ENCODE results near the gene PIEZO1.

The PIEZO1 gene

DNA sequence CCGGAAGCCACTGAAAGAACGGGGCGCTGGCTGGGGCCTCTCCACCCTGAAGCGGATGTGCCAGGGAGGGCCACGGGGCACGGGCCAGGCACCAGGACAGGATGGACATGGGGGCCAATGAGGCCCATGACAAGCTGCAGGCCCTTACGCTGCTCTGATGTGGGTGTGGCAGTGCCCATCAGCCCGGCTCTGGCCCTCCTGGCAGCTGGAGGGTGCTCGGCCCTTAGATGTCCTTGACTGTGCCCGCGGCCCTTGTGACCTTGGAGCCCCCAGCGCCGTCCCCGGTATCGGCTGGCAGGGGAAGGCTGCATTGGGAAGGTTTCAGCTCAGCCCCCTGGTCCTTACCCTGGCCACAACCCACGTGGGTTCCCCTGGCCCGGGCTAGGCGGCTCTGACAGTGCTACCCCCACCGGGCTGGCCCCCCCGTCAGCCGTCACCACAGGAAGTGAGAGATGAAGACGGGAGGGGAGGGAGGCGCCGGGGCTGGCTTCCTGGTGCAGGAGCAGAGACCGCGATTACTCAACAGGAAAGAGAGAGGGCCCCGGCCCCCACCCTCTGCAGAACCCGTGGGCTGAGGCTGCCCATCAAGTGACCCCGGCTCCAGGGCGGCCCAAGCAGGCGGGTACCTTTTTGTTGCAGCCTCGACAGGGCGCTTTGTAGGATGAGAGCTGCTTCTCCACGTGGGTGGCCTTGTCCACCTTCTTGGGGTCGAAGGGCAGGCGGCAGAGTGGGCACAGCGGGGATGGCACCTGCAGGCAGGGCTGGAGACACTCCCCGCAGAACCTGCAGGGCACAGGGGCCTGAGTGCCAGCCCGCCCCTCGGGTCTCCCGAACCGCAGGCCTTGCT, 84.2 kb downstream of the PIEZO1 start:
- H3K4me3 ChIP-seq (ENCODE audit: low read length) = peak overlapping the region; percentile 64
- DNase-seq (ENCODE audit: low read depth, low spot score) = peak; percentile 89

DNA sequence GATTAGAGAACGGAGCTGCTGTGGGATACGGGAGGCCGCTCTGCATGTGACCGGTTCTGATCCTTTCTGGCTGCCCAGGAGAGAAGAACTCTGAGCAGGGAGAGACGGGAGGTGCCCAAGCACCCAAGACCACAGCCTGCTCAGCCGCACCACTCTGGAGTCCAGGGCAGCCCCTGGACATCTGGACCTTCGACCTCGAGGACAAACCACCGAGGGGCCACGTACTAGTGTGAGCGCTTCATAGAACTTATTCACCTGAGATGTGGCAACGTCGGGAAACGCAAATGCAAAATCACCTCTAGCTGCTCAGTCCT, 84.7 kb downstream of the PIEZO1 start:
- peak overlapping the region; percentile 64 for H3K4me3 ChIP-seq (ENCODE audit: low read length)
- no peak for DNase-seq (ENCODE audit: low read depth, low spot score)

DNA sequence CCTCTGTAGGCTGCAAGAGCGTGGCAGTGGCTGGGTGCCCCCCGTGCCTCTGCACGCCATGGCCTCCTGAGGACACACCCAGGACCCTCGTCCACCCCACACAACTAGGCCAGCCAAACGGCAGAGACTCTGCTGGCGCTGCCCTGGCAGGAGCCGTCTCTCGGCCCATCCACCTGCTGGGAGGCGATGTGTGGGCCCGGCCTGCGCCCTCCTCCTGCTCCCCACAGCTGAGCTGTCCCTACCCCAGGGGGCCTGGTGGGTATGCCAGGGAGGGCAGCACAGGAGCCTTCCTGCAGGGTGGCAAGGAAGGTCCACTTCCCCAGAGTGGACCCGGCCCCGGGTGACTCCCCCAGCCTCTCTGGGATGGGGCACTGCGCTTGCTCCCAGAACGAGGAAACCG, 85.8 kb downstream of the PIEZO1 start:
- H3K4me3 ChIP-seq (ENCODE audit: low read length) = no peak overlapping the region

DNA sequence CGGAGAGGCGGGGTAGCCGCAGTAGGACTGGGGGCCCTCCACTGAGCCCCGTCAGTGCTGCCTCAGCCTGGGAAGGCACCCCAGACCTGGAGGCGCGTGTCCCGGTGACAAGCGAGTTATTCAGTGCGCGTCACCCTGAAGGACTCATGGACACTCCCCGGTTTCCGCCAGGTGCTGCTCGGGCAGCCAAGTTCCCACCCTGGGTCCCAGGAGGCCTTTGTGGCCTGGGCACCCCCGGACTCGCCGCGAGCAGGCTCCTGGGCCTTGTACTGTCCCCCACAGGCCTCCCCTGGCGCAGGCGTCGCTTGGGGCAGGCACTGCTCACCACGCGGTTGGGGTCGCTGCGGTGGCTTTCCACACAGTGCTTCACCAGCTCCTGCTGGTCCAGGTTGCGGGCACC, 86.4 kb downstream of the PIEZO1 start:
- H3K4me3 ChIP-seq (ENCODE audit: low read length) = no peak overlapping the region
- no peak for DNase-seq (ENCODE audit: low read depth, low spot score)

More for the DNA sequence above, 85.8 kb downstream of the PIEZO1 start:
- no peak for DNase-seq (ENCODE audit: low read depth, low spot score)

DNA sequence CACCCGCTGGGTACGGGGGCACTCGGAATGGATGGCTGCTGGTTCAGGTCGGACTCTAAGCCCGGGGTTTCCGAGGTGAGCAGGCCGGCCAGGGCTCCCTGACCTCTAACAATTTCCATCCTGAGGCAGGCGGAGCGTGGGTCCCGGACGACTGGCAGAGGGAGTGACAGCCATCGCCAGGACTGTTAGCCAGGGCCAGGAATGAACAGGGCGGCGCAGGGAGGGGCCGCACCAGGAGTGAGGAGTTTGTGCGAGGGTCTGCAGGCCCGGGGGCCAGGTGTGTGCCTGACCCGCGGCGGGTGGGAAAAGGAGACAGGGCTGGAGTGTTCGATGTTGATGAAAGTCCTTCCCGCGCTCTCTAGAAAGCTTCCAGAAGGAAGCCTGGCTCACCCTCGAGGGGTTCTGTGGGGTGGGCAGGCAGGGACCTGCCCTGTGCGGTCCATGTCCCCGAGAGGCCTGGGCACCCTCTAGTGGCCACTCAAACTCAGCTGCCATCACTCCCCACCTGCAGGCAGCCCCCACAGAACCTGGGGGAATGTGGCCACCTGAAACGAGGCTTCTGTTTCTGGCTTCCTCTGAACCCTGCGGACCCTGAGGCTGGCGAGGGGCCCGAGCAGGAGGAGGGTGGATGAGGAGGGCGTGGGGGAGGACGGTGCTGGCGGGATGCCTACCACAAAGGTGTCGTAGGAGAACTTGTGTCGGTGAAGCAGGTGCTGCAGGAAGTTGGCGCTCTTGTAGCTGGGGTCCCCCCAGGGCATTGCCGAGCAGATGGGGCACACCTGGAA, 87.0 kb downstream of the PIEZO1 start:
- no peak for DNase-seq (ENCODE audit: low read depth, low spot score)

GRCh38 chr16:88697116-88697830, 87.7 kb downstream of the PIEZO1 start:
- no peak overlapping the region for H3K4me3 ChIP-seq (ENCODE audit: low read length)
- no peak for DNase-seq (ENCODE audit: low read depth, low spot score)

More for the DNA sequence above, 87.0 kb downstream of the PIEZO1 start:
- H3K4me3 ChIP-seq (ENCODE audit: low read length) = no peak overlapping the region

DNA sequence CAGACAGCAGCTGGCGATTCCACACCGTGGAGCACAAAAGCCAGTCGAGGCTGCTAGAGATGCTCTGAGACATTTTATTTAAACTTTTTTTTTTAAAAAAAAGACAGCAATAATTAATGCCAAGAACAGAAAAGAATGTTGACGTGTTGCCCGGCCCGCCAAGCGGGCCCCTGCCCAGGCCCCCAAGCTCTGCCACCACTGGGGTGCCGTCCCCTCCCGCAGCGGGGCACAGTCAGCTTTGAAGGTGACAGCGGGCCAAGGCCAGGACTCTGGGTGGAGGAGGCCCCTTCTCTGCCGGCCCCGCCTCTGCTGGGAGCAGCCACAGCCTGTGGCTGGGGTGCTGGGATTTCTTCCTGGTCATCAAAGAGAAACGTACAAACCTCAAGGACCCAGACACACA, 88.6 kb downstream of the PIEZO1 start:
- no peak for DNase-seq (ENCODE audit: low read depth, low spot score)
- no peak overlapping the region for H3K4me3 ChIP-seq (ENCODE audit: low read length)

DNA sequence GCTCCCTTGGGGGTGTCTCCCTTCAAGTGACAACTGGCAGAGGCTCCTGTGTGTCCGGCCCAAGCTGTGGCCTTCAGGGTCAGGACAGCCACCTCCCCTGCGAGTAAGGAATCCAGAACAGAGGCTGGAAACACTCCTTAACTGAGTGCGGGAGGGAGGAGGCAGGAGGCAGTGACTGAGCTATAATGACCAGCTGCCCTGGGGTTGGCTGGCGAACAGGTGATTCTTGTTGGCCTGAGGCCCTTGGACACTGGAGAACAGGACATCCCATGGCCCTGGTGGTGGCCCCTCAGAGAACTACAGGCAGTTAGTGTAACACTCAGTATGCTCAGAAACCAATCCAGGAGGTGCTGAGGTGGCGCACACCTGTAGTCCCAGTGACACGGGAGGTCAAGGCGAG, 89.3 kb downstream of the PIEZO1 start:
- DNase-seq (ENCODE audit: low read depth, low spot score) = no peak
- H3K4me3 ChIP-seq (ENCODE audit: low read length) = no peak overlapping the region

- H3K4me3 ChIP-seq (ENCODE audit: low read length) = no peak overlapping the region
- DNase-seq (ENCODE audit: low read depth, low spot score) = no peak
Measured at GRCh38 chr16:88695218-88695617, 89.8 kb downstream of the PIEZO1 start.

- no peak overlapping the region for H3K4me3 ChIP-seq (ENCODE audit: low read length)
- no peak for DNase-seq (ENCODE audit: low read depth, low spot score)
Measured at GRCh38 chr16:88694221-88695087, 90.6 kb downstream of the PIEZO1 start.

- no peak overlapping the region for H3K4me3 ChIP-seq (ENCODE audit: low read length)
- DNase-seq (ENCODE audit: low read depth, low spot score) = no peak
Measured at GRCh38 chr16:88693420-88694177, 91.4 kb downstream of the PIEZO1 start.

GRCh38 chr16:88692861-88693260, 92.2 kb downstream of the PIEZO1 start:
- no peak overlapping the region for H3K4me3 ChIP-seq (ENCODE audit: low read length)
- no peak for DNase-seq (ENCODE audit: low read depth, low spot score)

GRCh38 chr16:88691924-88692560, 93.0 kb downstream of the PIEZO1 start:
- no peak overlapping the region for H3K4me3 ChIP-seq (ENCODE audit: low read length)
- no peak for DNase-seq (ENCODE audit: low read depth, low spot score)

- DNase-seq (ENCODE audit: low read depth, low spot score) = no peak
- H3K4me3 ChIP-seq (ENCODE audit: low read length) = no peak overlapping the region
Measured at GRCh38 chr16:88691129-88691813, 93.7 kb downstream of the PIEZO1 start.

GRCh38 chr16:88690341-88691128, 94.5 kb downstream of the PIEZO1 start:
- no peak for DNase-seq (ENCODE audit: low read depth, low spot score)
- H3K4me3 ChIP-seq (ENCODE audit: low read length) = no peak overlapping the region

- no peak overlapping the region for H3K4me3 ChIP-seq (ENCODE audit: low read length)
- no peak for DNase-seq (ENCODE audit: low read depth, low spot score)
Measured at GRCh38 chr16:88688013-88688778, 96.8 kb downstream of the PIEZO1 start.
